Measurements from ENCODE around the gene MAMDC4. TPM values are rescaled to one million over a fixed set of nuclear protein-coding genes. Genes with fewer than 3 reads are reported as not detected.

Gene MAMDC4
- total RNA-seq (2016; rRNA removed; fragmentation: Illumina TruSeq; extraction: Trizol) (1.2 and 6.0 TPM in 2 replicates), polyA plus RNA-seq (2011; rRNA removed) (6.8 and 7.9 TPM in 2 replicates), polyA minus RNA-seq (2011; rRNA and poly(A)+ RNA removed; ENCODE audit: low replicate concordance) (0.96 and 2.4 TPM in 2 replicates), Bru-seq, nascent RNA (percentile 37 among the genes with signal in this experiment), BruChase-seq, experiment 1, labeled RNA remaining after a 6-hour chase (percentile 53 among the genes with signal in this experiment), BruChase-seq, experiment 2, labeled RNA remaining after a 2-hour chase (percentile 47 among the genes with signal in this experiment)
- total RNA-seq (2016; cell fraction: cytosol; rRNA removed; fragmentation: Illumina TruSeq; extraction: Trizol; ENCODE audit: low read depth), result 1.7 and 2.2 TPM in 2 replicates
- 1.0 and 7.5 TPM in 2 replicates for total RNA-seq (2016; cell fraction: insoluble cytoplasmic fraction; rRNA removed; fragmentation: Illumina TruSeq; extraction: Trizol)
- total RNA-seq (2016; cell fraction: membrane; rRNA removed; fragmentation: Illumina TruSeq; extraction: Trizol), result 0.83 and 1.1 TPM in 2 replicates
- 7.7 and 10.7 TPM in 2 replicates for total RNA-seq (2016; cell fraction: nucleus; rRNA removed; fragmentation: Illumina TruSeq; extraction: Trizol)
- polyA plus RNA-seq (2011; cell fraction: cytosol; rRNA removed), result 1.2 and 2.6 TPM in 2 replicates
- 170 and 232 TPM in 2 replicates for polyA plus RNA-seq (2011; cell fraction: nucleus; rRNA removed)
- polyA plus RNA-seq (2012), result 6.5 and 6.7 TPM in 2 replicates
- polyA plus RNA-seq (2016; cell fraction: cytosol; fragmentation: Illumina TruSeq; extraction: Trizol; ENCODE audit: low read depth), result 0.48 and 0.49 TPM in 2 replicates
- 1.2 and 1.3 TPM in 2 replicates for polyA plus RNA-seq (2016; cell fraction: insoluble cytoplasmic fraction; fragmentation: Illumina TruSeq; extraction: Trizol; ENCODE audit: low read depth)
- polyA plus RNA-seq (2016; cell fraction: membrane; fragmentation: Illumina TruSeq; extraction: Trizol; ENCODE audit: low read depth), result 0.57 and 0.68 TPM in 2 replicates
- polyA plus RNA-seq (2016; cell fraction: nucleus; fragmentation: Illumina TruSeq; extraction: Trizol; ENCODE audit: insufficient read depth, low read depth), result 32.1 and 33.9 TPM in 2 replicates
- polyA minus RNA-seq (2011; cell fraction: cytosol; rRNA and poly(A)+ RNA removed), result 0.69 and 1.2 TPM in 2 replicates
- polyA minus RNA-seq (2011; cell fraction: nucleus; rRNA and poly(A)+ RNA removed), result 8.8 and 10.9 TPM in 2 replicates
- long read RNA-seq, experiment 1, partial matches to known transcripts, result 1 of 1 reads
- long read RNA-seq, experiment 1, other reads (novel, unspliced or antisense), result 0 of 1 reads
- long read RNA-seq, experiment 2, partial matches to known transcripts, result 3 of 8 reads
- long read RNA-seq, experiment 2, other reads (novel, unspliced or antisense), result 5 of 8 reads

DNA sequence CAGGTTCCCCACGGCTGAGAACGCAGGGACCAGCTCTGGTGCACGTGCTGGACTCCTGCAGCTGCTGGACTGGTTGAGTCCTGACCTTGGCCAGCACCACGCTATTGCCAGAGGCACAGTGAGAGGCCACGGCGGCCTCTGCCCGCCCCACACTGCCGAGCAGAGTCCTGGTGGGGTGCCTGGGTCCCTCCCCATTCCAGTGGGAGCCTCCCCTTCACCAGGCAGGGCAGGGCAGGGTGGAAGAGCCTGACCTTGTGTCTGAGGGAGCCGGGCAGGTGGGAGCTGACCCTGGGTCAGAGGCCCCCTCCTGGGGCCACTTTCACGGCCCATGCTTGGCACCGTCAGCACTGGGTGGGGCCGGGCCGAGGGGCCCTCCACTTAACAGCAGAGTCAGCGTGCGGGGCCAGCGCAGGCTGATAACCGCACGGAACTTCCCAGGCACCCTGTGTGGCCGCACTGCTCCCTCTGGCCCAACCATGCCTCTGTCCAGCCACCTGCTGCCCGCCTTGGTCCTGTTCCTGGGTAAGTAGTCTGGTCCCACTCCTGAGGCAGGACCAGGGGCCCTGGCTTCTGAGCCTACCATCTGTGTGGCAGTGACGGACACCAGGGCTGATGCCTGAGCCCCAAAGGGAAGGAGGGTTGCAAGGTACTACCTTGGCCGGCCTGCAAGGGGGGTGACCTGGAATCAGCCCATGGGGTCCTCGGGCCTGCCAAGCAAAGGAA is at the start of gene MAMDC4:
Gene MAMDC4 (plus strand): TSS at position 406 of the 723 bp plus-strand sequence. CDS start 71 bp downstream, at position 477.
- BruUV-seq (replicated peaks), result no TSS peak
- intact Hi-C loops (cut with micrococcal nuclease; ENCODE audit: unreplicated experiment), result no loop called here
- Histone ChIP-seq H3K4me2 (ENCODE audit: low read depth, low read length) (no peak within 1 kb of the TSS), H3K9me3 (ENCODE audit: low read length) (no peaks in the 10 kb centered on the region), H3K36me3 (replicated peaks in 1 of 2; ENCODE audit: control insufficient read depth in 1 of 2, insufficient read depth in 2 of 2, low read length in 2 of 2) (peaks cover 11 to 20% of the 10 kb centered on the region in 2 experiments), H3K4me3 (replicated peaks in 1 of 3; ENCODE audit: insufficient read depth in 1 of 3, low read depth in 2 of 3, low read length in 3 of 3) (no peak within 1 kb of the TSS; a peak in 1 of 6 replicates), H2AFZ (ENCODE audit: low read length) (no peak within 1 kb of the TSS), H3K79me2 (ENCODE audit: insufficient read depth, low read length) (peaks cover 17% of the 10 kb centered on the region), H3K9ac (ENCODE audit: insufficient read depth, low read depth, low read length) (no peak within 1 kb of the TSS), H3K27ac (ENCODE audit: extremely low read length, insufficient read depth, low read length) (peak within 1 kb of the TSS; percentile 31), H3K27me3 (ENCODE audit: control insufficient read depth in 1 of 2, insufficient read depth in 2 of 2, low read length in 2 of 2) (no peaks in the 10 kb centered on the region; a peak in 1 of 5 replicates), H3K4me1 (ENCODE audit: insufficient read depth, low read length) (peaks cover 35% of the 10 kb centered on the region), H4K20me1 (ENCODE audit: insufficient read depth, low read length) (peaks cover 9% of the 10 kb centered on the region; the same call in 1 of the 2 replicates)
- in situ Hi-C loops (cut with HindIII; ENCODE audit: extremely low pct_ligation_motif_present, low pct_unique_long_range_greater_than_20kb), result no loop called here
- no peak for DNase-seq (ENCODE audit: low spot score)
- FAIRE-seq, result no peak
- CTCF ChIA-PET (ENCODE audit: low intra/inter-chr PET ratio, low total read pairs), result no interaction called here
- POLR2A ChIA-PET, result interaction anchor here (0.7 to 1.0 kb wide), 3 partner anchors 8 to 14 kb away, joined by 4 to 5 read pairs (median 4); partner anchors contain the start of gene EDF1
- 84% methylated on average over 5 of the region's 23 CpGs for WGBS (ENCODE audit: low lambda C conversion rate)
- no peak for ATAC-seq
- TF ChIP-seq, protein P1, sequence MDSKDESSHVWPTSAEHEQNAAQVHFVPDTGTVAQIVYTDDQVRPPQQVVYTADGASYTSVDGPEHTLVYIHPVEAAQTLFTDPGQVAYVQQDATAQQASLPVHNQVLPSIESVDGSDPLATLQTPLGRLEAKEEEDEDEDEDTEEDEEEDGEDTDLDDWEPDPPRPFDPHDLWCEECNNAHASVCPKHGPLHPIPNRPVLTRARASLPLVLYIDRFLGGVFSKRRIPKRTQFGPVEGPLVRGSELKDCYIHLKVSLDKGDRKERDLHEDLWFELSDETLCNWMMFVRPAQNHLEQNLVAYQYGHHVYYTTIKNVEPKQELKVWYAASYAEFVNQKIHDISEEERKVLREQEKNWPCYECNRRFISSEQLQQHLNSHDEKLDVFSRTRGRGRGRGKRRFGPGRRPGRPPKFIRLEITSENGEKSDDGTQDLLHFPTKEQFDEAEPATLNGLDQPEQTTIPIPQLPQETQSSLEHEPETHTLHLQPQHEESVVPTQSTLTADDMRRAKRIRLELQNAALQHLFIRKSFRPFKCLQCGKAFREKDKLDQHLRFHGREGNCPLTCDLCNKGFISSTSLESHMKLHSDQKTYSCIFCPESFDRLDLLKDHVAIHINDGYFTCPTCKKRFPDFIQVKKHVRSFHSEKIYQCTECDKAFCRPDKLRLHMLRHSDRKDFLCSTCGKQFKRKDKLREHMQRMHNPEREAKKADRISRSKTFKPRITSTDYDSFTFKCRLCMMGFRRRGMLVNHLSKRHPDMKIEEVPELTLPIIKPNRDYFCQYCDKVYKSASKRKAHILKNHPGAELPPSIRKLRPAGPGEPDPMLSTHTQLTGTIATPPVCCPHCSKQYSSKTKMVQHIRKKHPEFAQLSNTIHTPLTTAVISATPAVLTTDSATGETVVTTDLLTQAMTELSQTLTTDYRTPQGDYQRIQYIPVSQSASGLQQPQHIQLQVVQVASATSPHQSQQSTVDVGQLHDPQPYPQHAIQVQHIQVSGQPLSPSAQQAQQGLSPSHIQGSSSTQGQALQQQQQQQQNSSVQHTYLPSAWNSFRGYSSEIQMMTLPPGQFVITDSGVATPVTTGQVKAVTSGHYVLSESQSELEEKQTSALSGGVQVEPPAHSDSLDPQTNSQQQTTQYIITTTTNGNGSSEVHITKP (CRISPR knock-in tag; IDR thresholded peaks at IDR 0.05; ENCODE audit: low read depth), result no peak
- TF ChIP-seq ZNF326 (CRISPR knock-in tag; IDR thresholded peaks at IDR 0.05; ENCODE audit: borderline replicate concordance) (no peak), ZFP36L2 (CRISPR knock-in tag; IDR thresholded peaks at IDR 0.05) (no peak), ARHGAP35 (CRISPR knock-in tag; IDR thresholded peaks at IDR 0.05; ENCODE audit: borderline replicate concordance) (no peak), ZNF569 (CRISPR knock-in tag; IDR thresholded peaks at IDR 0.05; ENCODE audit: borderline replicate concordance) (no peak), RFXAP (CRISPR knock-in tag; IDR thresholded peaks at IDR 0.05; ENCODE audit: borderline replicate concordance) (no peak), PCBP2 (optimal IDR thresholded peaks at IDR 0.05; ENCODE audit: low read depth, low read length, poor library complexity, severe bottlenecking) (no peak), POLR2G (IDR thresholded peaks at IDR 0.05; ENCODE audit: low read depth, low read length) (peak; percentile 17), RNF2 (conservative IDR thresholded peaks at IDR 0.05; ENCODE audit: low read depth) (no peak), MIER3 (CRISPR knock-in tag; IDR thresholded peaks at IDR 0.05; ENCODE audit: borderline replicate concordance) (no peak), MEF2D (CRISPR knock-in tag; IDR thresholded peaks at IDR 0.05) (no peak), TRIM24 (CRISPR knock-in tag; IDR thresholded peaks at IDR 0.05) (no peak)
- TF ChIP-seq, protein P2, sequence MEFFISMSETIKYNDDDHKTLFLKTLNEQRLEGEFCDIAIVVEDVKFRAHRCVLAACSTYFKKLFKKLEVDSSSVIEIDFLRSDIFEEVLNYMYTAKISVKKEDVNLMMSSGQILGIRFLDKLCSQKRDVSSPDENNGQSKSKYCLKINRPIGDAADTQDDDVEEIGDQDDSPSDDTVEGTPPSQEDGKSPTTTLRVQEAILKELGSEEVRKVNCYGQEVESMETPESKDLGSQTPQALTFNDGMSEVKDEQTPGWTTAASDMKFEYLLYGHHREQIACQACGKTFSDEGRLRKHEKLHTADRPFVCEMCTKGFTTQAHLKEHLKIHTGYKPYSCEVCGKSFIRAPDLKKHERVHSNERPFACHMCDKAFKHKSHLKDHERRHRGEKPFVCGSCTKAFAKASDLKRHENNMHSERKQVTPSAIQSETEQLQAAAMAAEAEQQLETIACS (CRISPR knock-in tag; IDR thresholded peaks at IDR 0.05), result no peak
